ENCODE data around the gene PREB.

GRCh38 chr2:27152102-27152795 is 17.8 kb upstream of the PREB start:
- no peak for TF ChIP-seq CTCF (IDR thresholded peaks at IDR 0.05)
- TF ChIP-seq EP300 (IDR thresholded peaks at IDR 0.05), result no peak
- TF ChIP-seq POLR2AphosphoS5 (IDR thresholded peaks at IDR 0.05), result no peak
- no peak for TF ChIP-seq POLR2A (IDR thresholded peaks at IDR 0.05; ENCODE audit: low read depth)

Measured in esophagus muscularis mucosa (tissue), 4 donors.